ENCODE results near the gene NFATC2.
"Not testable (repeated sequence)": the region's sequence is repeated elsewhere in the genome, so short reads cannot be mapped to it uniquely, and the experiment has no call there.

Gene NFATC2

DNA sequence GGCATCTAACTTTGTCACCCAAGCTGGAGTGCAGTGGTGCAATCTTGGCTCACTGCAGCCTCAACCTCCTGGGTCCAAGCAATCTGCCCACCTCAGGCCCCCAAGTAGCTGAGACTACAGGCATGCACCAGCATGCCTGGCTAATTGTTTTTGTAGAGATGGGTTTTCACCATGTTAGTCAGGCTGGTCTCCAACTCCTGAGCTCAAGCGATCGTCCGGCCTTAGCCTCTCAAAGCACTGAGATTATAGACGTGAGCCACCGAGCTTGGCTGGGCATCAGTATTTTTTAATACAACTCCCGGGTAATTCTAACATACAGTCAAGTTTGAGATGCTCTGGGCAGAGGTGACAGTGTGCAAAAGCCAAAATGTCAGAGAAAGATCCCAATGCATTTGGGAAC lies 73.5 kb downstream of the NFATC2 start:
- no peak for DNase-seq

DNA sequence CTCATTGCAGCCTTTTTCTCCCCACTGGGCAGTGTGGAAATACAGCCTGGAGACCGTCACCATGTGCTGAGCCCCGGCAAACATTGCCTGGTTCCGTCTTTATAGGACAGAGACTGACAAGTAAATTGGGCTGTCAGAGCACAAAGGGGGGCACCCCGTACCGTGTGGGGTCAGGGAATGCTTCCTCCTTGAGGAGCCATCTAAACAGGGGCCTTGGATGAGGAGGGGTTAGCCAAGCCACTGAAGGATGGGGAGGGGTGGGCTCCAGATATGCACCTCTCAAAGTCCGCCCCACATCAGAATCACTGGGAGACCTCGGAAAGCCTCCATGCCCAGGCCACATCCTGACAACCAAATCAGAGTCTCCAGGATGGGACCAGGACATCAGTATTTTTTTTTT lies 73.9 kb downstream of the NFATC2 start:
- DNase-seq, result no peak

DNA sequence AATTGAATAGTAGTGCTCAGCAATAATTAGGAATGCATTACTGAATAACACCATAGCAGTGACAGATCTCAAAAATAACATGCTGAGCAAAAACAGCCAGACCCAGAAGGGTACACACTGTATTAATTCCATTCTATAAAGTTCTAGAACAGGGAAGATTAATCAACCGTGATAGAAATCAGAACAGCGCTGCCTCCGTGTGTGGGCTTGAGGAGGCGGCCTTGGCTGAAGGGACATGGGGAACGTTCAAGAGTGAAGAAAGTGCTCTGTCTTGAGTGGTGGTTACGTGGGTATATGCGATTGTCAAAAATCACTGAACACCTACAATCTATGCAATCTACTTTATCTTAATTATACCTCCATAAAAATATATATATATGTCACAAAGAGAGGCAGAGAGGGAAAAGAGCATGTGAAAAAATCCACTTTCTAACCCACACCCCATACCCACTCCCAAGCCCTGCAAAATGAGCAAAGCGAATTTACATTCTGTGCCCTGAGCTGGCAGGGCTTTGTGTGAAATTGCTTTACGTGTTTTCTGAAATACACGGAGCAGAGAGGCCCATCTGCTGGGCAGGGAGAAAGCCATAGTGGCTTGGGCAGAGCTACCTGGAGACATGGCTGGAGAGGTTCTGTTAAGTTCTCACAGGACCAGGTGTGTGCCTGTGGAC lies 74.4 kb downstream of the NFATC2 start:
- DNase-seq, result no peak

DNA sequence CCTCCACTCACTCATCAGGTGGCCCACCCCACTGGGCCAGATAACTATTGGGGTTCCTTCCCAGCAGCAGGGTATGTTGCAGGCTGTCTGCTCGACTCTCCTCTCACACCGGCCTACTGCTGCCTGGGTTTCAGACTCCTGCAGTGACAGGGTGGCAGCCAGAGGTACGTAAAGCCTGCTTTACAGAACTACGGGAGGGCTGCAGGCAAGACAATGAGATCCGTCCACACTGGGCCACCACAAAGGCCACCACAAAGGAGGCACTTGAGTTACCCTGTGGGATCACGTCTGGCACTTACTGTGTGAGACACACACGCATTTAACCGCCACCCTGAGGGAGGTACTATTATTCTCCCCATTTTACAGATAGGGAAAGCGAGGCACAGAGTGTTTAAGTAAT lies 78.5 kb downstream of the NFATC2 start:
- no peak for DNase-seq

DNA sequence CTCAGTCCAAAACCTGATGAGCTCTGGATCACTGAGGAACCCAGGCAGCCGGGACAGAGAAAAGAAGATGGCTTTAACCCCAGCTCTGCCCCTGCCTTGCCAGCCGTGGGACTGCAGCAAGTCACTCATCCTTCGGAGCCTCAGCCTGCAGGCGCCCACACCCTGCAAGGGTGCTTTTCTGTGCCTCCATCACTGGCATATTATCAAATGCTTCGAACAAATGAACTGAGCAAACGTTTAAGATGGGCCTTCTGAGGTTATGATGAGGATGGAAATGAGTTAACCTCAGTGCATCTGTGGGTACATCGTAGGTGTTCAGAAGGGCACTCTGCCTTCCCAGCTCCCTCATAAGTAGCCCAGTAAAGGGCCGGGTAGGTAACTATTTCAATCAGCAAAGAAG lies 79.0 kb downstream of the NFATC2 start:
- no peak for DNase-seq

DNA sequence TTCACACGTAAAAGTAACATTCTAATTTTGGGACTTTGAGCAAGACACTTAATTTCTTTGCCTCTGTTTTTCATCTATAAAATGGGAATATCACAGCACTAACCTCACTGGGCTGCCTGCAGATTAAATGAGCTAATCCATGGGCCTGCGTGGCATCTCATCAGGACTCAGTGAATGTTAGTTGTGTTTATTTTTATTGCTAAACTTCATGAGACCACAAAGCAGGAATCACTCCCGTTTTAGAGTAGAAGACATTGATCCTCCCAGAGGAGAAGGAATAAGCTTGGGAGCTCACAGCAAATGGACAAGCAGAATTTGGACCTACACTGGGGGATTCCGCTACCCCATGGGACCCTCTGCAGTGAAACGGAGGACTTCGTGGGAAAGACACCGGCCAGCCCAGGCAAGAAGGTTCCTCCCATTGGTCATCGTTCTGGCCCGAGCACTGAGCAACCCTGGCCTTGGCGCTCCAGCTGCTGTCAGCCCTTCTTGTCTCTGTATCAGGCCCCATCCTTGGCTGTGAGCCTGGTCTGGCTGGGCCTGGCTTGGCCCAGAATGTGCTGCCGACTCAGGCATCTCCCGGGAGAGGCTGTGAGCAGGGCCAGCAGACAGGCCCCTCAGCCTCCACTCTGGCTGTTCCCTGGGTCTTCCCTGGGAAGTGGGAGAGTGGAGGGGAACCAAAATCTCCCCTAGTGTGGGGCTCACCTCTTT lies 79.8 kb downstream of the NFATC2 start:
- no peak for DNase-seq

DNA sequence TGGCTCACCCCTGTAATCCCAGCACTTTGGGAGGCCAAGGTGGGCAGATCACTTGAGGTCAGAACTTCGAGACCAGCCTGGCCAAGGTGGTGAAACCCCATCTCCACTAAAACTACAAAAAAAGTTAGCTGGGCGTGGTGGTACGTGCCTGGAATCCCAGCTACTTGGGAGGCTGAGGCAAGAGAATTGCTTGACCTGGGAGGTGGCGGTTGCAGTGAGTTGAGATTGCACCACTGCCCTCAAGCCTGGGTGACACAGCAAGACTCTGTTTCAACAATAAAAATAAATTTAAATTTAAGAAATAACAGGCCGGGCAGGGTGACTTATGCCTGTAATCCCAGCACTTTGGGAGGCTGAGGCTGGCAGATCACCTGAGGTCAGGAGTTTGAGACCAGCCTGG lies 80.7 kb downstream of the NFATC2 start:
- not testable (repeated sequence) for DNase-seq

DNA sequence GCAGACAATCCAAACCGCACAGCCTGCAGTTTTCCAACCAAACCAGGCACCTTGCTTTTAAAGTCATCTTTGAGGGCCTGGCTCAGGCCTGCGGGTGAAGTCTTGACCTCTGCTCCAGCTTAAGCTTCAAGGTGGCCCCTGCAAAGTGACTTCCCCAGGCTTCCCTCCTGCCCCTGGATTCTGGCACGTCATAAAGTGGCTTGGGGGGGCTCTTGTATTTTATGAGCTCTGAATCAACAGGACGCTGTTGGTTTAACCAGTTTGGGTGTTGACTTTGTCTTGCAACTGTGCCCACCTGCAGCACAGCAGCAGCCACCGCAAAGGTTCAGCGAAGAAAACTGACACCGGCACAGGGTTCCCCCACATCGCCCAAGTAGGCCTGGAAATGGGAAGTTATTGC lies 81.2 kb downstream of the NFATC2 start:
- DNase-seq, result no peak

DNA sequence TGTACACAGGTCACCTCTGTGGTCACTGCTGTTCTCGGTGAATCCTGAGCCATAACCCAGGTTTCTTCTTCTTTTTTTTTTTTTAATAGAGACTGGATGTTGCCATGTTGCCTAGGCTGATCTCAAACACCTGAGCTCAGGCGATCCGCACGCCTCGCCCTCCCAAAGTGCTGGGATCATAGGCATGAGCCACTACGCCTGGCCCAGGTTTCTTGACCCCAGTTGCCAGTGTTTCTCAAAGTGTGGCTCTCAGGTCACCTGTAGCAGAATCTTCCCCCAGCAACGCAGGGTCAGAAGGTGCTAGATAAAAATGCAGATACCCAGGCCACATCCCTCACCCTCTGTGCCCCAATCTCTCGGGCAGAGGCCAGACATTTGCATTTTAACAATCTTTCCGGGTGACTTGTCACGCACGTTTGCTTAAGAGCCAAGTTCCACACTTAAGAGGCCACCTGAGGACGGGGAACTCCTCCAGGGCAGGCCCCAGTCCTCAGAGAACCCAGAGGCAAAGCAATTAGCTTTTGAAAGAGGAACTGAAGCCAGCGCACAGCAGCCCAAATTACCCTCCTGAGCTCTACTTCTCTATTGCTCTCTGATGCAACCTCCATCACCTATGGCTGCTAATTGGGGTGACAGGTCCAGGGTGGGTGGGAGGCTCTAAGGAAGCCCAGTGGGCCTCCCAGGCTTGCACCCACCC lies 81.8 kb downstream of the NFATC2 start:
- DNase-seq, result peak in 1 of 2 donors; percentile 50

DNA sequence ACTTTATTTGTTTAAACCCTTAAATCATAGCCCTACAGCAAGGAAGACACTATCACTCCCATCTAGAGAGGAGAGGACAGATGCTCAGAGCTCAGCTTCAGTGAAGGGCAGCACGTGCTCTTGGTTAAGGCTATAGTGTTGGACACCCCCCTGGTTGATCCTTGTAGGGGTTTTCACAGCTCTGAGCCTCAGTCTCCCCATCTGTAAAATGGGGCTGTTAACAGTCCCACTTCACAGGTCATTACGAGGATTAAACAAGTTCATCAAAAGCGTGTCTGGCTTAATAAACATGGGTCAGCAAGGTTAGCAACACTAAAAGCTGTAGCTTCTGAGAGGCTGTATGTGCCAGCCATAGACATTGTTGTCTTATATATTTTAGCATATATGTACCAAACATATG lies 82.4 kb downstream of the NFATC2 start:
- DNase-seq, result no peak

DNA sequence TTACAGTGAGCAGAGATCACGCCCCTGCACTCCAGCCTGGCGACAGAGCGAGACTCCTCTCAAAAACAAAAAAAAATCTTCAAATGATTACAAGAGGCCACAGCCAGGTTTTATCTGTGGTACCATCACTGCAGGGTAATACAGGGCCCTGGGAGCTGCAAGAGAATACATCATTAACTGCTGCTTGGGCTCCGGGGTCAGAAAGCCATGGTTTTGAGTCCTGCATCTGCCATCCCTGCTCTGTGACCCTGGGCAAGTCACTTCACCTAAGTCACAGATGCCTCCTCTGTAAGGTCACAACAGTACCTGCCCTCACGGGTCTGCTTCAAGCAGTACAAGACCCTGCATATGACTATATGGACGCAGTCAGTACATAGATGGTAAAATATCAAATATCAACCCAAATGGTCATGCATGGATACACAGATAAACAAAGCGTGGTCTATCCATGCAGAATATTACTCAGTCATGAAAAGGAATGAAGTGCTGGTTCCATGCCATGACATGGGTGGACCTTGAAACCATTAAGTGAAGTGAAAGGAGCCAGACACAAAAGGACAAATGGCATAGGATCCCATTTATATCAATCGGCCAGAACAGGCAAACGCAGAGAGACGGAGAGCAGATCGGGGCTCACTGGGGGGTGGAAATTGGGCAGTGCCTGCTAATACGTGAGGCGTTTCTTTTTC lies 83.6 kb downstream of the NFATC2 start:
- no peak for DNase-seq

DNA sequence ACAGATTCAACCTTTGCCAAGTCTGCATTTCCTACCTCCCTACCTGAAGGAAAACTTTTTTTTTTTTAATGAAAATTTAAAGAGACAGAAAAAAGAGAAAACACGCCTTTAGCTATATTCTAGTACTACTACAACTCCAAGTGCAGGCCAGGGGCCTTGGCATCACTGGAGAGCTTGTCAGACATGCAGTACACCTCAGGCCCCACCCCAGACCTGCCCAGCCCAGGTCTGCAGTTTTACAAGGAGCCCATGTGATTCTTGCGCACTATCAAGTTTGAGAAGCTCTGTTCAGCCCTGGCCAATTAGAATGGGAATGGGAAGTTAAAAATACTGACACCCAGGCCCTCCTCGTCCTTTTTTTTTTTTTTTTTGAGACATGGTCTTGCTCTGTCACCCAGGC lies 85.0 kb downstream of the NFATC2 start:
- DNase-seq, result no peak

DNA sequence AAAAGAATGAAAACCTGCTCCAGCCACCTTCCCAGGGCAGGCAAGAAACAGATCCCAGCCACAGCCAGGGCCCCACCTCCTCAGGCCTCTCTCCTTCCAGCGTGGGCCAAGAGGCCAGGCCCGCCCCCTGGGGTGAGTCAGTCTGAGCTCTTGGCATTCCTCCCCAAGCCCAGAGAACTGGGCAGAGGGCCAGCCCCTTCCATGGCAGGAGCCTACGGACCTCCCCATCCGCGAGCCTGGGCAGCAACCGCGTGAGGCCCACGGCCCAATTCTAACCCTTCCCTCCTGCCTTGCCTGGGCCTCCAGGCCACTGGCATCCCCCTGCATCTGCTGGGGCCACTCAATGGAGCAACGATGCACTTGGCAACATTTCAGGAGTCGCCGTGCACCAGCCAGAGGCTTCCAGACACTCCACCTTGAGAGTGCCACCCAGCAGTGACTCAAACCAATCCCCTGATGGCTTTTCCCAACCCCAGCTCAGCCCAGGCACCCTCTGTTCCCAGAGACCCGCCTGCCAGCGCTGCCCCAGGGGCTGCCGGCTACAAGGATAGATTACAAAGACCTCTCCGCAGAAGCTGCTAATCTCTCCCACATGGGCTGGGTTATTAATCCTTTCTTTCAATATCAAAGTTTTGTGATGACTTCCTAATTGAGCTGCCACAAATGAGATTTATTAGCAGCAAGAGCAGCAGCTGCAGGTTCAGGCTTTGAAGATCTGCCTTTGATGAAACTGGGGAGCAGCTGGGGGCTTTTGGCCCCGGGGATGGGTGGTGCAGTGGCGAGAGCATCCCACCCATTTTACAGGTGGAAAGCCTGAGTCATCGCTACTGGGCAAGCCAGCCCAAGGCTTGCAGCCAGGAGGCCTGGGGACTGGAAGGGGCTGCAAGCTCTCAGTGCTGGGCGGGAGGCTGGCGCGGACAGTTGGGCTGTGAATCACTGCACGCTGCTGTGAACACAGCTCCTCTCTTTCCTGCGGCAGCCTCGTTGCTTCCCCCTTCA lies 85.7 kb downstream of the NFATC2 start:
- no peak for DNase-seq

DNA sequence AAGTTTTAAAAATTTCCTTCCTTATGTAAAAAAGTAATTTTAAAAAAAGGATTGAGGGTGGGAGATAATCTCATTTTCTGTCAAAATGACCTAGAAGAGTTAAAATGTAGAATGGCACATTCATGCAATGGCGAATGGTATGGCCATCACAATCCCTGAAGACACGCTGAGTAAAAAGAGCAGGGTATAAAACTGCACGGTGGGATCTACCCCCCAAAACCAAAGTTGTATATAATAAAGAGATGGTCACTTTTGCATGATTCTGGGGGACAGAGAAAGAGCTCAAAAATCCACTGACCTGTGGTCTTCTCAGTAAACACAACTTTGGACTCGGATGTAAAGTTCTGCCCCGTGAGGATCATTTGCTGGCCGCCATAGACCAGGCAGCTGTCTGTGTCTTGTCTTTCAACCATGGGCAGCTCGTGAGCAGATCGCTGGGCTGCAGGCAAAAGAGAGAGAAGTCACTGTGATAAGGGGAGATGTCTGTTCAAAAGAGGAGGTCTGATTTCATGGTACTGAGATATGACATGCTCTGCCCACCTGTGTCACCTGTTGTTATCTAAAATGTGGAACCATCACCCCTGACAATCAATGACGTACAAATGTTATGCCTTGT lies 88.2 kb downstream of the NFATC2 start:
- DNase-seq, result no peak

DNA sequence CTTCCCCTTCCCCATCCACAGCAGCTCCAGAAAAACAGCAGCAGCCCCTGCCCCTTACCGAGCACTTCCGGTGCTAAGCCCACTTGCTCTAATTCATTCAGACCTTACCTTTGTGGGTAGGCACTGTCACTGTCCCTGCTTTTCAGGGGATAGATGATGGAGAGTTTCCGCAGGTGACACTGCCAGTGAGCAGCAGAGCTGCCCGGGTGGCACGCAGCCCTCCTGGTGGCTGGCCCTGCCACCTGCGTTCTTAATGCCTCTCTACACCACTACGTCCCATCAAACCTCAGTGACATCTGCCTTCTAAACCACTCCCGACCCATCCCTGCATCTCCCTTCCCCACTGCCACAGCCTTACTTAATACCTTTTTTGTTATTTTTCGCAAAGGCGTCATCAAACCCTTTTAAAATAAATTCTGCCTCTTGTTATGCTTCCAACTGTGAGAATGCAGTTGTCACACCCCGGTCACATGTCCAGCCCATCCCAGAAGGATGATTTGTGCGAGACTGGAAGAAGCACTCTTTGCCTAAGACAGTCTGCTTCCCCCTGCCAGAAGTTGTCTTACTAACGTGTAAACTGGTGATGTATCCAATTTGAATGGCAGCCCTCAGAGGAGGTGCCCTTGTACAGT lies 89.7 kb downstream of the NFATC2 start:
- DNase-seq, result no peak

DNA sequence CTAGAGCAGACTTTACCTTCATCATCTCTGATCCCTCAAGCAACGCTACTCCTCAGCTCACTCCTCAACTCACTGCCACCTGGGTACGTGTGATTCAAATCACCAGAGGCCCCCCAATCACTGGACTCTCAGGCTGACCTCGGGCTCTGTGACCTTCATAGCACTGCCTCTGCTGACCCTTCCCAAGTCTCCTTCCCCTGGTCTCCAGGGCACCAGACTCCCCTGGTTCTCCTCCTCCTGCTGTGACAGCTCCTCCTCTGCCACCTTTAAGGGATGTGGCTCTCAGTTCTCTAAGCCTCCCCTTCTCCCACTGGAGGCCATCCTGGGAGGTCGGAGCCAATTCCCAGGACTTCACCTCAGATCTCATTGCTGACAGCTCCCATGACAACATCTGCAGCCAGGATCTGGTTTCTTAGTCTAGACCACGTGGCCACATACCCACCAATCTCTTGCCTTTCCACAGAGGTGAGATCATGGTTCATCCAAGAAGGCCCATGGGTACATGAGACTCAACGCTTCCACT lies 90.4 kb downstream of the NFATC2 start:
- DNase-seq, result no peak

DNA sequence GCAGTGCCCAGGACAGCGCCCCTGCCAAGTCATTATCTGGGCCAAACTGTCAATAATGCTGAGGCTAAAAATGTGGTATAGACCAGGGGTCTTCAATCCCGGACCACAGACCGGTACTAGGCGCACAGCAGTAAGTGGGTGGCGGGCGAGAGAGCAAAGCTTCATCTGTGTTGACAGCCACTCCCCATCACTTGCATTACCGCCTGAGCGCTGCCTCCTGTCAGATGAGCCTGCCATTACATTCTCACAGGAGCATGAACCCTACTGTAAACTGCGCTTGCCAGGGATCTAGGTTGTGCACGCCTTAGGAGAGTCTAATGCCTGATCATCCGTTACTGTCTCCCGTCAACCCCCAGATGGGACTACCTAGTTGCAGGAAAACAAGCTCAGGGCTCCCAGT lies 91.0 kb downstream of the NFATC2 start:
- no peak for DNase-seq

DNA sequence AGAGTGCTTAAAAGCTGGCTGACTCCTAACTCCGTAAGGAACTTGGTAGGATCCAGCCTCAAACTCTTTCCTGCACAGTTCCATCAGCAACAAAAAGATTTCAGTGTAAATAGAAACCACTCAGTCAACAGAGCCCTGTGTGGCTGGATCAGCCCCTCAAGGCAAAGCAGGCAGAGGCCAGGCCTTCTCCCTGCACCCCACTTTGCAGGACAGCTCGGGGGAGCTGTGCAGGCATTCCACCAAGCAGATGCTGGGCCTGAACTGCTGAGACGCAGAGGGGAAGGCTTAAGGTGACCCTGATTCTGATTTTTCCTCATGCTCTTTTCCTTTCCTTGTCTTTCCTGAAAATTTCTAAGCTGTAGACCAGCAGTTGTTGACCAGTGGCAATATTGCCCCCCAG lies 91.5 kb downstream of the NFATC2 start:
- no peak for DNase-seq

DNA sequence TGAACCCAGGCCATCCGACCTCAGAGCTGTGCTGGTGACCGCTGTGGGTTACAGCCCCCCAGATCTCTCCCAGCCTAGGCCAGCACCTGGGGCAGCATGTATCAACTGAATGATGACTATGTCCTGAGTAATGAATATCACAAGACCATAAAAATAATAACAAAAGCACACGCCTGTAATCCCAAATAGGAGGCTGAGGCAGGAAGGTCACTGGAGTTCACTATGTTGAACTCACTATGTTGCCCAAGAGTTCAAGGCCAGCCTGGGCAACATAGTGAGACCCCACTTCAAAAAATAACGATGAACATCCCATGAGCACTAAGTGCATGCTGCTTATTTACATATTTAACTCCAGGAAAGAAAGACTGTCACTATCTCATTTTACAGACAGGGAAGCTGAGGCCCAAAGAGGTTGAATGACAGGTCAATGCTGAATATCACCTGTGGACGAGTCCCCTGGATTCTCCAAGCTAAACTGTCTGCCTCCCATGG lies 92.3 kb downstream of the NFATC2 start:
- no peak for DNase-seq

DNA sequence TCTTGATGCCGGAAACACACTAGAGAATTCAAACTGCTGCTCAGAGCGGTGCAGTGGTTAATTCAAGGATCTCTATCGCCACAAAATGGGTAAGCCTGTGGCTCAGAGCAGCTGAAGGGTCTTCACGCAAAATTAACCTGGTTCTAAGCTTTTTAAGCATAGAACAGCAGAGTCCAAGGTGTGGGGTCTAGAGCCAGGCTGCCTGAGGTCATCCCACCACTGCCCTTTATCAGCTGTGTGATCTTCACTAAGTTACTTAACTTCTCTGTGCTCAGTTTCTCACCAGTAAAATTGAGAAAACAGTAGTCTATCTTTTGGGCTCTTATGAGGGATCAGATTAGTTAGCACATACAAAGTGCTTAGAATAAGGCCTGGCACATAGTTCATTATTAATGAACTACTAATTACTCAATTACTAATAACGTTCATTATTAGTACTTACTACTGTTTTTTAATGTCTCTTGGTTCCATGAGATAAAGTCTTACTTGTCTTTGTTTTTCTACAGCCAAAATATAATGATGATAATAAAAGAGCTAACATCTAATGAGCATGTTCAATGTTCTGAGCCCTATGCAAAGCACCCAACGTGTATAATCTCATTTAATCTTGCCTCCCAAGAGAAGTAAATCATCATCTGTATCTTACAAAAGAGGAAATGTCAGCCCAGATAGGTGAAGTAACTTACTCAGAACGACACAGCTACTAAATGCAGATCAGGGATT lies 92.9 kb downstream of the NFATC2 start:
- DNase-seq, result no peak
